Choroid plexus epithelial cell (primary cell): ENCODE measurements around the gene CCSAP.
"Not testable (repeated sequence)": the region's sequence is repeated elsewhere in the genome, so short reads cannot be mapped to it uniquely, and the experiment has no call there.

Experiments
- DNase-seq: peaks from one replicate; pipeline ENCODE4 v3.0.0-alpha.2; 2010; ENCODE audit warnings: low read depth
- H3K4me3 ChIP-seq: 2 replicates; pipeline ENCODE4 v1.5.1; 2011; ENCODE audit warnings: low read depth, mild to moderate bottlenecking, control low read depth, low read length, moderate library complexity
- TF ChIP-seq, protein P1 (sequence below): conservative IDR thresholded peaks from 2 replicates; pipeline ENCODE4 v1.5.1; 2011; ENCODE audit warnings: low read depth, mild to moderate bottlenecking, control low read depth, inconsistent platforms, low read length, moderate library complexity

CCSAP gene

DNA sequence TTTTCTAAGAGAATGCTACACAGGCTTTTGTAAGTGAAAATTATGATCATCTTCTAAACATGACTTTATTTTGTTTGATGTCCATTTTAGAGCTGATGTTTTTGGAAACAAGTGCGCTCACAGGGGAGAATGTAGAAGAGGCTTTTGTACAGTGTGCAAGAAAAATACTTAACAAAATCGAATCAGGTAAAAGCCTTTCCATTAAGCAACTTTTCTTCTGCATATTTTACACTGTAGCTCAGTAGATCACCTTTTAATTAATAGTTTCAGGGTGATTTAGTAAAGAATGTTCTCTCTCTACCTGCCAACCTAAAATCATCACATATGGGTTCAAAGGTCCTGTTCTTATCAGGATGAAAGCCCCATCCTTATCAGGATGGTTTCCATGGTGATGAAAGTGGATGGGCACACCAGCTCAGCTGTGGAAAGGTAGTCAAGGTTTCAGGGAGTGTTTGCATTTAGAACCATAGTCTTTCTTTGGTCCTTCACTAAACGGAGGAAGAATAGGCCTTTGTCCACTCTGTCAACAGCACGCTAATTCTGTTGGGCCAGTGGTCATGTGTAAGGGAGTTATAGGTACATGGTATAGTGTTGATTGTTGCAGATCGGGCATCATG, 43.9 kb downstream of the CCSAP start:
- H3K4me3 ChIP-seq, result no peak overlapping the region
- TF ChIP-seq, protein P1, sequence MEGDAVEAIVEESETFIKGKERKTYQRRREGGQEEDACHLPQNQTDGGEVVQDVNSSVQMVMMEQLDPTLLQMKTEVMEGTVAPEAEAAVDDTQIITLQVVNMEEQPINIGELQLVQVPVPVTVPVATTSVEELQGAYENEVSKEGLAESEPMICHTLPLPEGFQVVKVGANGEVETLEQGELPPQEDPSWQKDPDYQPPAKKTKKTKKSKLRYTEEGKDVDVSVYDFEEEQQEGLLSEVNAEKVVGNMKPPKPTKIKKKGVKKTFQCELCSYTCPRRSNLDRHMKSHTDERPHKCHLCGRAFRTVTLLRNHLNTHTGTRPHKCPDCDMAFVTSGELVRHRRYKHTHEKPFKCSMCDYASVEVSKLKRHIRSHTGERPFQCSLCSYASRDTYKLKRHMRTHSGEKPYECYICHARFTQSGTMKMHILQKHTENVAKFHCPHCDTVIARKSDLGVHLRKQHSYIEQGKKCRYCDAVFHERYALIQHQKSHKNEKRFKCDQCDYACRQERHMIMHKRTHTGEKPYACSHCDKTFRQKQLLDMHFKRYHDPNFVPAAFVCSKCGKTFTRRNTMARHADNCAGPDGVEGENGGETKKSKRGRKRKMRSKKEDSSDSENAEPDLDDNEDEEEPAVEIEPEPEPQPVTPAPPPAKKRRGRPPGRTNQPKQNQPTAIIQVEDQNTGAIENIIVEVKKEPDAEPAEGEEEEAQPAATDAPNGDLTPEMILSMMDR, result no peak
- no peak for DNase-seq

GRCh38 chr1:229298420-229298819, 44.4 kb downstream of the CCSAP start:
- H3K4me3 ChIP-seq, result no peak overlapping the region
- TF ChIP-seq, protein P1, result no peak
- DNase-seq, result no peak

DNA sequence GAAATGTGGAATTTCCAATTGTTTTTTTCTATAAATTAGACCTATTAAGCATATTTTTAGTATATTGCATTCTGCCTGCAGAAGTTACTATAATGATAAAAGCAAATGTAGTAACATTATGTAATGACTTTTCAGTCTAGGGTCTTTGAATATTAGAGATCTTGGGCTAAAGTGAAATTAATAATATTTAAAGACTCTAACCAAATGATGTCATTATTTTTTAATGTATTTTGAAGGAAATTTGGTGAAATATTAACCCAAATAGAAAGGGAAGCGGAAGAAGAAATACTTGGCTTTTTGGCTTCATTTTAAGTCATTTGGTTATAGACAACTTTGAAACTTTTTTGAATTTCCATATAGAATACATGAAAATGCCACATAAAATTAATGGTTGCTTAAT, 45.1 kb downstream of the CCSAP start:
- TF ChIP-seq, protein P1, result no peak
- DNase-seq, result no peak
- H3K4me3 ChIP-seq, result no peak overlapping the region

DNA sequence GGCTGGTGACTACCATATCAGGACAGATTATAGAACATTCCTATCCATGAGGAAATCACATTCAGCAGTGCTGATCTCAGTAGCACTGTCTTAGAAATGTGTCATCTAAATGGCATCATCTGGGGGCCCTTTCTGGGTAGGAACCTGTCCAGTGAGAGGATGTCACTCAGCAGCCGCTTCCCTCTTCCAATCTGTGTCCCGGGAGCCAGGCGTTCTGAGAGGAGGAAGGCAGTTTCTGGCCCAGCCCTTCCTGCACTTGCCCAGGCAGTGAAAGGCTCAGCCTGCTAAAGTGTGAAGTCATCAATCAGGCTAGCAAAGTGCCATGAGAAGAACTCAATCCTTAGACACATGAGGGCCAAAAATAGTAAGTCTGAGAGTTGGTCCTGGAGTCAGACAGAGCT, 46.3 kb downstream of the CCSAP start:
- TF ChIP-seq, protein P1, result no peak
- H3K4me3 ChIP-seq, result no peak overlapping the region
- DNase-seq, result peak; percentile 75

DNA sequence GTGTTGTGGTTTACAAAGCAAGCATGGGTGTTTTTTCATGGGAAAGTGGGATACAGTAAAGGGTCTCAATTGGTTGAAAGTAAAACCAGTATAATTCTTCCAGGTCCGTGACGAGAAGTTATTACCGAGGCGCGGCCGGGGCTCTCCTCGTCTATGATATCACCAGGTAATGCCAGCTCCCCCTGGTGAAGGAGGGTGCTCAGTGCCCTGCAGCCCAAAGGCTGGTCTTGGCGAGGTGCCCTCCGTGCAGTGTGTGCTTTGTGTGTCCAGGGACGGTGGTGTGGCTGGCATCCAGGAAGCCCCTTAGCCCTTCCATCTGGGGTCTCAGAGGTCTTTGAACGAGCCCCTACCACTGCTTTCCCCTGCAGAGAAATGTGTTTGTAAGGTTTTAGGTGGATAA, 47.1 kb downstream of the CCSAP start:
- no peak for DNase-seq
- no peak overlapping the region for H3K4me3 ChIP-seq
- TF ChIP-seq, protein P1, result no peak

GRCh38 chr1:229293528-229294204, 49.2 kb downstream of the CCSAP start:
- DNase-seq, result no peak
- no peak overlapping the region for H3K4me3 ChIP-seq
- TF ChIP-seq, protein P1, result no peak

DNA sequence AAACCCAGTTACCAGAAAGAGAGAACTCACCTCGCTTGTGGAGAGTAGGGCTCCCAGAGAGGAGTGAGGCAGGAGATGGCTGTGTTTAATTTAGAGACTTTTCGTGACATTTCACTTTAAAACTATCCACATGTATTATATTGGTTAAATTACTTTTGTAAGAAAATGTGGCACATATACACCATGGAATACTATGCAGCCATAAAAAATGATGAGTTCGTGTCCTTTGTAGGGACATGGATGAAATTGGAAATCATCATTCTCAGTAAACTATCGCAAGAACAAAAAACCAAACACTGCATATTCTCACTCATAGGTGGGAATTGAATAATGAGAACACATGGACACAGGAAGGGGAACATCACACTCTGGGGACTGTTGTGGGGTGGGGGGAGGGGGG, 51.2 kb downstream of the CCSAP start:
- not testable (repeated sequence) for DNase-seq, H3K4me3 ChIP-seq
